Measurements from ENCODE around the gene PPP4R2.

- TF ChIP-seq CTCF (IDR thresholded peaks at IDR 0.05) (no peak), POLR2A (IDR thresholded peaks at IDR 0.05) (no peak)
These were observed 32.0 kb upstream of the PPP4R2 start for GRCh38 chr3:72964633-72965032.

Measured in esophagus squamous epithelium (tissue), 4 donors.